GM23338 (cell line): ENCODE data around the gene LUZP2.

Source experiments
- CTCF ChIP-seq, 2 experiments: fragments of 200-600 bp in 1 of 2; sonication (generic) in 1 of 2; conservative IDR thresholded peaks; 2 replicates each; pipeline versions ENCODE4 v1.5.1 to v1.6.1; 2016 to 2017; ENCODE audit warnings: antibody characterized with exemption in 2 of 2, low read depth in 2 of 2, mild to moderate bottlenecking in 2 of 2, moderate library complexity in 1 of 2
- ETS1 ChIP-seq: IDR thresholded peaks from 2 replicates; pipeline ENCODE4 v1.6.1; 2016; ENCODE audit warnings: antibody characterized with exemption
- EZH2 ChIP-seq: fragments of 200-600 bp; sonication (generic); IDR thresholded peaks from one replicate; pipeline ENCODE4 v1.8.0; 2017; ENCODE audit warnings: antibody characterized with exemption, mild to moderate bottlenecking, low read depth; ENCODE audit not compliant: unreplicated experiment

GRCh38 chr11:24592360-24592759 lies 95.5 kb downstream of the LUZP2 start:
- TF ChIP-seq CTCF (conservative IDR thresholded peaks at IDR 0.05; ENCODE audit: low read depth in 2 of 2) (no peak), EZH2 (no peak), ETS1 (no peak)
